ENCODE results near the gene MDM2. TPM values are rescaled to one million over a fixed set of nuclear protein-coding genes. Genes with fewer than 3 reads are reported as not detected.
A peak's percentile ranks its signal among the peaks of the same experiment; 100 is the strongest.
"Not testable (repeated sequence)": the region's sequence is repeated elsewhere in the genome, so short reads cannot be mapped to it uniquely, and the experiment has no call there.

The MDM2 gene
- total and polyA plus RNA-seq, 10 donors: 41.5 to 248 (median 111) TPM

GRCh38 chr12:68806488-68807237 lies 1.3 kb upstream of the MDM2 start:
- intact Hi-C loops (cut with DNase I; ENCODE audit: low total_unique reads): loop anchor here (10.0 kb wide), 1 partner anchor 62 kb away; the partner anchor contains the start of gene SLC35E3
- TF ChIP-seq CTCF (IDR thresholded peaks at IDR 0.05 in 8 of 11, conservative IDR thresholded peaks at IDR 0.05 in 3 of 11): no peak
- TF ChIP-seq POLR2A (IDR thresholded peaks at IDR 0.05): no peak
- TF ChIP-seq POLR2AphosphoS5 (IDR thresholded peaks at IDR 0.05): no peak
- Histone ChIP-seq H3K27me3 (replicated peaks in 1 of 7) (no peaks in the 10 kb centered on the region), H3K4me1 (peaks cover 0 to 41% (median 37%) of the 10 kb centered on the region in 6 donors), H3K9me3 (no peaks in the 10 kb centered on the region), H3K36me3 (peaks cover 0 to 25% (median 9%) of the 10 kb centered on the region in 6 donors), H3K27ac (peak overlapping the region; percentile 94 to 100 (median 98)), H3K4me3 (peak overlapping the region in 6 of 8 donors; percentile 52 to 84 (median 74))
- no peak for DNase-seq
- 79 to 88% (median 83%) methylated on average over 18 of the region's 18 CpGs for WGBS, 5 donors

DNA sequence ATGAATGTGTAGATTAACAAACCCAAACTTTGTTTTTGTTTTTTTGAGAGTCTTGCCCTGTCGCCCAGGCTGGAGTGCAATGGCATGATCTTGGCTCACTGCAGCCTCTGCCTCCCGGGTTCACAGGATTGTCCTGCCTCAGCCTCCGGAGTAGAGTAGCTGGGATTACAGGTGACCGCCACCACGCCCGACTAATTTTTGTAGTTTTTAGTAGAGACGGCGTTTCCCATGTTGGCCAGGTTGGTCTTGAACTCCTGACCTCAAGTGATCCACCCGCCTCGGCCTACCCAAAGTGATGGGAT lies 752 bp upstream of the MDM2 start:
- 9 to 23% (median 17%) methylated on average over 10 of the region's 10 CpGs for WGBS, 5 donors
- not testable (repeated sequence) for H3K27me3 ChIP-seq (replicated peaks in 1 of 7); H3K9me3 ChIP-seq
- peaks cover 0 to 31% (median 9%) of the 10 kb centered on the region in 6 donors for H3K36me3 ChIP-seq
- H3K4me1 ChIP-seq: peaks cover 0 to 46% (median 42%) of the 10 kb centered on the region in 6 donors
- H3K27ac ChIP-seq: peak overlapping the region; percentile 94 to 100 (median 98)
- DNase-seq: peak; percentile 88
- intact Hi-C loops (cut with DNase I; ENCODE audit: low total_unique reads): loop anchor here (10.0 kb wide), 1 partner anchor 62 kb away; the partner anchor contains the start of gene SLC35E3
- peak overlapping the region; percentile 52 to 84 (median 76) for H3K4me3 ChIP-seq

GRCh38 chr12:68808388-68809189 lies 612 bp downstream of the MDM2 start:
- intact Hi-C loops (cut with DNase I; ENCODE audit: low total_unique reads): loop anchor here (10.0 kb wide), 1 partner anchor 64 kb away; the partner anchor contains the start of gene SLC35E3
- no peaks in the 10 kb centered on the region for H3K9me3 ChIP-seq
- peaks cover 0 to 44% (median 15%) of the 10 kb centered on the region in 6 donors for H3K36me3 ChIP-seq
- H3K27me3 ChIP-seq (replicated peaks in 1 of 7): no peaks in the 10 kb centered on the region
- peak overlapping the region; percentile 94 to 100 (median 98) for H3K27ac ChIP-seq
- 0 to 1% (median 1%) methylated on average over 16 to 61 of the region's 61 CpGs for WGBS, 5 donors
- peaks cover 0 to 60% (median 55%) of the 10 kb centered on the region in 6 donors for H3K4me1 ChIP-seq
- peak overlapping the region; percentile 52 to 84 (median 76) for H3K4me3 ChIP-seq
- peak; percentile 93 for DNase-seq
- TF ChIP-seq CTCF (IDR thresholded peaks at IDR 0.05 in 8 of 11, conservative IDR thresholded peaks at IDR 0.05 in 3 of 11) (peak in 1 of 11 experiments; percentile 24), POLR2A (IDR thresholded peaks at IDR 0.05) (peak in 1 of 3 donors; percentile 31), POLR2AphosphoS5 (IDR thresholded peaks at IDR 0.05) (peak in 2 of 3 donors; percentile 51 to 72)

GRCh38 chr12:68809190-68810026 lies 1.4 kb downstream of the MDM2 start:
- intact Hi-C loops (cut with DNase I; ENCODE audit: low total_unique reads): loop anchor here (10.0 kb wide), 1 partner anchor 65 kb away; the partner anchor contains the start of gene SLC35E3
- H3K36me3 ChIP-seq: peaks cover 0 to 53% (median 23%) of the 10 kb centered on the region in 6 donors

GRCh38 chr12:68810027-68810389 lies 2.0 kb downstream of the MDM2 start:
- Histone ChIP-seq H3K36me3 (peaks cover 0 to 59% (median 27%) of the 10 kb centered on the region in 6 donors), H3K4me3 (peak overlapping the region in 4 of 8 donors; percentile 66 to 84 (median 78)), H3K27ac (peak overlapping the region in 2 of 8 donors; percentile 98 to 100), H3K4me1 (peaks cover 5 to 74% (median 68%) of the 10 kb centered on the region in 6 donors)
- 93 to 98% (median 94%) methylated on average over 13 of the region's 13 CpGs for WGBS, 5 donors
- DNase-seq; H3K9me3 ChIP-seq; H3K27me3 ChIP-seq (replicated peaks in 1 of 7); intact Hi-C loops (cut with DNase I; ENCODE audit: low total_unique reads): not testable (repeated sequence)

More at GRCh38 chr12:68809190-68810026, 1.4 kb downstream of the MDM2 start:
- peaks cover 0 to 68% (median 62%) of the 10 kb centered on the region in 6 donors for H3K4me1 ChIP-seq
- peak overlapping the region; percentile 52 to 84 (median 76) for H3K4me3 ChIP-seq
- TF ChIP-seq CTCF (IDR thresholded peaks at IDR 0.05 in 8 of 11, conservative IDR thresholded peaks at IDR 0.05 in 3 of 11) (no peak), POLR2AphosphoS5 (IDR thresholded peaks at IDR 0.05) (no peak), POLR2A (IDR thresholded peaks at IDR 0.05) (no peak)
- no peaks in the 10 kb centered on the region for H3K27me3 ChIP-seq (replicated peaks in 1 of 7)
- H3K9me3 ChIP-seq: no peaks in the 10 kb centered on the region
- no peak for DNase-seq
- whole genome bisulfite sequencing, 5 donors: 79 to 82% (median 81%) methylated on average over 12 of the region's 12 CpGs
- peak overlapping the region; percentile 94 to 100 (median 98) for H3K27ac ChIP-seq

DNA sequence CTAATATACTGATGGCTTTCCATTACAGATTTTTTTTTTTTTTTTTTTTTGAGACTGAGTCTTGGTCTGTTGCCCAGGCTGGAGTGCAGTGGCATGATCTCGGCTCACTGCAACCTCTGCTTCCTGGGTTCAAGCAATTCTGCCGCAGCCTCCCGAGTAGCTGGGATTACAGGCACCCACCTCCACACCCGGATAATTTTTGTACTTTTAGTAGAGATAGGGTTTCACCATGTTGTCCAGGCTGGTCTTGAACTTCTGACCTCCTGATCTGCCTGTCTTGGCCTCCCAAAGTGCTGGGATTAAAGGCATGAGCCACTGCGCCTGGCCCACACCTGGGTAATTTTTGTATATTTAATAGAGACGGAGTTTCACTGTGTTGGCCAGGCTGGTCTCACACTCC lies 3.6 kb downstream of the MDM2 start:
- peaks cover 0 to 74% (median 38%) of the 10 kb centered on the region in 6 donors for H3K36me3 ChIP-seq
- H3K27me3 ChIP-seq (replicated peaks in 1 of 7); DNase-seq; intact Hi-C loops (cut with DNase I; ENCODE audit: low total_unique reads); H3K9me3 ChIP-seq: not testable (repeated sequence)
- H3K27ac ChIP-seq: peak overlapping the region in 1 of 8 donors; percentile 41
- peaks cover 9 to 88% (median 79%) of the 10 kb centered on the region in 6 donors for H3K4me1 ChIP-seq
- 83 to 94% (median 90%) methylated on average over 5 to 6 of the region's 6 CpGs for WGBS, 5 donors
- peak overlapping the region in 1 of 8 donors; percentile 17 for H3K4me3 ChIP-seq

Data from spleen (tissue), 11 donors.